ENCODE measurements around the gene CRELD1.

DNA sequence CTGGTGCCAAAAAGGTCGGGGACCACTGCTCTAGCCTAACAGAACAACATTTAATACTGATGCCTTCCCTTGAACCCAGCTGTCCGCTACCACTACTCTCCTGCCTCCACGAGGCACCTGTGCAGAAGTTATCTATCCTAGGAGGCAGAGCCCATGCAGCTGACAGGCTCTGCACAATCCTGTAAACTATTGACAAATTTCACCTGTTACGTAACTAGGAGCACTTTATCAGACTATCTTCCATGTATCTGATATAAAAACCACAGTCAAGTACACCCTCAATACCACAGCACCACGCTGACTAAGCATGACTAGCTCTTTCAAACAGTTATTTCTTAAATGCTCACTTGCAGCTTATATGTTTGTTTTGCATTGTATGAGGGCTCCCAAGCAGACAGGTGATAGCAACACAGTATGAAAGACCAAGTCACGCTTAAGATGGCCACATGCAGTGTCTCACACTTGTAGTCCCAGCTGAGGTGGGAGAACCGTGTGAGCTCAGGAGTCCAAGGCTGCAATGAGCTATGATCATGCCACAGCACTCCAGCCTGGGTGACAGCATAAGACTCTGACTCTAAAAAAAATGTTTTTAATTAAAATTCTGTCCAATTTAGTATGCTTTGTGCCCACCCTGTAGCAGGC lies 21.2 kb upstream of the CRELD1 start:
- TF ChIP-seq, protein P1, sequence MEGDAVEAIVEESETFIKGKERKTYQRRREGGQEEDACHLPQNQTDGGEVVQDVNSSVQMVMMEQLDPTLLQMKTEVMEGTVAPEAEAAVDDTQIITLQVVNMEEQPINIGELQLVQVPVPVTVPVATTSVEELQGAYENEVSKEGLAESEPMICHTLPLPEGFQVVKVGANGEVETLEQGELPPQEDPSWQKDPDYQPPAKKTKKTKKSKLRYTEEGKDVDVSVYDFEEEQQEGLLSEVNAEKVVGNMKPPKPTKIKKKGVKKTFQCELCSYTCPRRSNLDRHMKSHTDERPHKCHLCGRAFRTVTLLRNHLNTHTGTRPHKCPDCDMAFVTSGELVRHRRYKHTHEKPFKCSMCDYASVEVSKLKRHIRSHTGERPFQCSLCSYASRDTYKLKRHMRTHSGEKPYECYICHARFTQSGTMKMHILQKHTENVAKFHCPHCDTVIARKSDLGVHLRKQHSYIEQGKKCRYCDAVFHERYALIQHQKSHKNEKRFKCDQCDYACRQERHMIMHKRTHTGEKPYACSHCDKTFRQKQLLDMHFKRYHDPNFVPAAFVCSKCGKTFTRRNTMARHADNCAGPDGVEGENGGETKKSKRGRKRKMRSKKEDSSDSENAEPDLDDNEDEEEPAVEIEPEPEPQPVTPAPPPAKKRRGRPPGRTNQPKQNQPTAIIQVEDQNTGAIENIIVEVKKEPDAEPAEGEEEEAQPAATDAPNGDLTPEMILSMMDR (IDR thresholded peaks at IDR 0.05; ENCODE audit: low read length), result no peak
- TF ChIP-seq EZH2 (IDR thresholded peaks at IDR 0.05; ENCODE audit: borderline replicate concordance, low read length), result no peak
